Sigmoid colon (tissue), 7 donors: ENCODE data around the gene DEF6. TPM values are rescaled to one million over a fixed set of nuclear protein-coding genes. Genes with fewer than 3 reads are reported as not detected.

Experiments
- DNase-seq: peaks from one replicate; pipeline ENCODE4 v3.0.0-alpha.2; 2019
- H3K27ac ChIP-seq, 4 donors: fragments of 200-600 bp; sonication (generic); one replicate each; pipeline ENCODE4 v1.5.1; 2016 to 2019; ENCODE audit warnings: mild to moderate bottlenecking in 1 of 4
- H3K27me3 ChIP-seq, 3 donors: fragments of 200-600 bp; sonication (generic); one replicate each; pipeline ENCODE4 v1.5.1; 2019; ENCODE audit warnings: mild to moderate bottlenecking in 1 of 3
- H3K36me3 ChIP-seq, 4 donors: fragments of 200-600 bp; sonication (generic); one replicate each; pipeline ENCODE4 v1.5.1; 2016 to 2019
- H3K4me1 ChIP-seq, 4 donors: fragments of 200-600 bp; sonication (generic); one replicate each; pipeline ENCODE4 v1.5.1; 2017 to 2019
- H3K4me3 ChIP-seq, 4 donors: fragments of 200-600 bp; sonication (generic); one replicate each; pipeline ENCODE4 v1.5.1; 2017 to 2019; ENCODE audit warnings: mild to moderate bottlenecking in 2 of 4, moderate library complexity in 1 of 4
- H3K9me3 ChIP-seq, 4 donors: fragments of 200-600 bp in 3 of 4; sonication (generic) in 3 of 4; one replicate each; pipeline versions ENCODE4 v1.5.1 to v1.6.1; 2013 to 2019
- EP300 ChIP-seq, 4 donors: sonication (generic); formaldehyde crosslinking; IDR thresholded peaks; one replicate each; pipeline ENCODE4 v1.6.1; 2017; ENCODE audit warnings: antibody characterized with exemption in 4 of 4
- POLR2A ChIP-seq, 2 donors: fragments of 450-650 bp; IDR thresholded peaks; one replicate each; pipeline ENCODE4 v1.6.1; 2016; ENCODE audit warnings: antibody characterized with exemption in 2 of 2, mild to moderate bottlenecking in 2 of 2, moderate library complexity in 2 of 2
- POLR2AphosphoS5 ChIP-seq, 4 donors: sonication (generic); formaldehyde crosslinking; IDR thresholded peaks; one replicate each; pipeline ENCODE4 v1.6.1; 2017; ENCODE audit warnings: antibody characterized with exemption in 4 of 4
- WGBS, 2 donors: extraction: QIAGEN DNeasy Blood & Tissue Kit; methylation state at CpG; one replicate each; pipeline ENCODE4 v1.1.7; 2013; 5-methylcytosine and 5-hydroxymethylcytosine counted together
- intact Hi-C: fragments of 100-400 bp; cut with DNase I; formaldehyde crosslinking; loops from one replicate; pipeline ENCODE4 v1.15.1; 2023
- polyA plus RNA-seq, 3 donors: library from polyadenylated mRNA; stranded (reverse); fragments of 200-250 nt; gene quantifications; one replicate each; pipeline ENCODE4 v1.2.3, GENCODE V29; 2013
- total RNA-seq, 4 donors: library from RNA; depleted of rRNA; stranded (reverse); fragments of >200 nt; gene quantifications; one replicate each; pipeline ENCODE4 v1.1.0, GENCODE V29; 2016
- TF ChIP-seq, protein P1 (sequence below), 4 experiments: fragments of 450-650 bp in 3 of 4; fragments of 200-600 bp in 1 of 4; IDR thresholded peaks; one replicate each; pipeline ENCODE4 v1.5.1; 2016 to 2019; ENCODE audit warnings: antibody characterized with exemption in 4 of 4, mild to moderate bottlenecking in 3 of 4, moderate library complexity in 2 of 4
- donor health status: healthy with polysubstance abuse.
- donor health status: Bipolar disorder and iron deficiency.
- donor health status: healthy.

Gene DEF6
- total and polyA plus RNA-seq, 7 donors: 1.4 to 30.1 (median 4.2) TPM

DNA sequence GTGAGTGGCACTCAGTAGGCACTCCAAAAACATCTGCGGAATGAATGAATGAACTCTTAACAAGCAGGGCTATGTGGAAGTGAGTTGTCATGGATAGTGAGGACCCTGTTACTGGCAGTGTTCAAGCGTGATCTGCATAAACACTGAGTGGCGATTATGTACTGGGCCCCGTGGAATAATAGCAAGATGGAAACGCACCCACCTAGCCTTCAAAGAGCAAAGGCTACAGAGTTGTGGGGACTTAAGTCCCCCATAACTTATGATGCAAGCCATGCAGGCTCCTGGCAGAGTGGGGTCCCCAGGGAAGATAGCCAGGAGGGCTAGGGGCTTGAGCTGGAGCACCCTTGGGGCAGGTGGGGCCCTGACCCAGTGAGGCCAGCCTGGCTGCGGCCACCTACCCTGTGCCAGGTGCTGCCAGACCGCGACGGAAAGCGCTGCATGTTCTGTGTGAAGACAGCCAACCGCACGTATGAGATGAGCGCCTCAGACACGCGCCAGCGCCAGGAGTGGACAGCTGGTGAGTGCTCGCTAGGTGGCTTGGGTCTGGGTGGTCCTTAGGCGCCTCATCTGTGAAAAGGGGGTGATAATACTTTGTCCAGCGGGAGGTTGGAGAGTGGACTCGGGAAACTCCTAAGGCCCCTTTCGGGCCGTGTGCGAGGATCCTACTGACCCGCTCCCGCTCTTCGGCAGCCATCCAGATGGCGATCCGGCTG is 20.0 kb downstream of the DEF6 start:
- peak overlapping the region; percentile 16 to 56 (median 48) for H3K4me3 ChIP-seq
- H3K4me1 ChIP-seq: peaks cover 0 to 14% (median 9%) of the 10 kb centered on the region in 4 donors
- 26 to 63% methylated on average over 28 of the region's 28 CpGs for WGBS, 2 donors
- no peaks in the 10 kb centered on the region for H3K27me3 ChIP-seq
- H3K27ac ChIP-seq: peak overlapping the region; percentile 63 to 72 (median 68)
- TF ChIP-seq, protein P1, sequence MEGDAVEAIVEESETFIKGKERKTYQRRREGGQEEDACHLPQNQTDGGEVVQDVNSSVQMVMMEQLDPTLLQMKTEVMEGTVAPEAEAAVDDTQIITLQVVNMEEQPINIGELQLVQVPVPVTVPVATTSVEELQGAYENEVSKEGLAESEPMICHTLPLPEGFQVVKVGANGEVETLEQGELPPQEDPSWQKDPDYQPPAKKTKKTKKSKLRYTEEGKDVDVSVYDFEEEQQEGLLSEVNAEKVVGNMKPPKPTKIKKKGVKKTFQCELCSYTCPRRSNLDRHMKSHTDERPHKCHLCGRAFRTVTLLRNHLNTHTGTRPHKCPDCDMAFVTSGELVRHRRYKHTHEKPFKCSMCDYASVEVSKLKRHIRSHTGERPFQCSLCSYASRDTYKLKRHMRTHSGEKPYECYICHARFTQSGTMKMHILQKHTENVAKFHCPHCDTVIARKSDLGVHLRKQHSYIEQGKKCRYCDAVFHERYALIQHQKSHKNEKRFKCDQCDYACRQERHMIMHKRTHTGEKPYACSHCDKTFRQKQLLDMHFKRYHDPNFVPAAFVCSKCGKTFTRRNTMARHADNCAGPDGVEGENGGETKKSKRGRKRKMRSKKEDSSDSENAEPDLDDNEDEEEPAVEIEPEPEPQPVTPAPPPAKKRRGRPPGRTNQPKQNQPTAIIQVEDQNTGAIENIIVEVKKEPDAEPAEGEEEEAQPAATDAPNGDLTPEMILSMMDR (IDR thresholded peaks at IDR 0.05): no peak
- TF ChIP-seq POLR2AphosphoS5 (IDR thresholded peaks at IDR 0.05) (no peak), POLR2A (IDR thresholded peaks at IDR 0.05) (no peak), EP300 (IDR thresholded peaks at IDR 0.05) (no peak)
- H3K9me3 ChIP-seq: no peaks in the 10 kb centered on the region
- H3K36me3 ChIP-seq: no peaks in the 10 kb centered on the region
- intact Hi-C loops: no loop called here
- no peak for DNase-seq

DNA sequence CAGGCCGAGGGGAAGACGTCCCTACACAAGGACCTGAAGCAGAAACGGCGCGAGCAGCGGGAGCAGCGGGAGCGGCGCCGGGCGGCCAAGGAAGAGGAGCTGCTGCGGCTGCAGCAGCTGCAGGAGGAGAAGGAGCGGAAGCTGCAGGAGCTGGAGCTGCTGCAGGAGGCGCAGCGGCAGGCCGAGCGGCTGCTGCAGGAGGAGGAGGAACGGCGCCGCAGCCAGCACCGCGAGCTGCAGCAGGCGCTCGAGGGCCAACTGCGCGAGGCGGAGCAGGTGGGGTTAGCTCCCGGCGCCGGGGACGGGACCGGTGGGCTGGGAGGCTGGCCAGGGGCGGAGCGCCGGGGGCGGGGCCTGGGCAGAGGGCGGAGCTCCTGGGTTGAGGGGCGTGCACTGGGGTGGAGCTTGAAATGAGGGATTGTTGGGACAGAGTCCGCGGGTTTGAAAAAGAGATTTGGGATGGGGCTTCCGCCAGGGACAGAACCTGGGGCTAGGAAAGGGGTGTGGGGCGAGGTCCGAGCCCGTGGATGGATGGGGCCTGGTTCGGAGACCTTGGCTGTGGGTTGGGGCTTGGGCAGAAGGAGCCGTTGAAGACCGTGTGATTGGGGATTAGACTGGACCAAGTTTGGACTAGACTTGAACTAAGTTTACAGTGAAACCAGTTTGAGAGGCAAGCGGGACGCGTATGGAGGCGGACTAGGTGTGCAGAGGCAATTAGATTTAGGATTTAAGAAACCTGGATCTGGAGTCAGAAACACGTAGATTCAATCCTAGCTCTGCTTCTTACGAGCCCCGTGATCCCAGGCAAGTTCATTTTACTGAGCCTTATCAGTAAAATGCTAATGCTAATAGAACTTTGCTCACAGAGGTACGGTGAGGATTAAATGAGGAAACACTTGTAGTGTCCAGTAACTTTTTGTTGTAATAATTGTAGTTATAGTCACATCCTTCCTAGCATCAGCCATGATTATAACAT is 20.9 kb downstream of the DEF6 start:
- H3K4me3 ChIP-seq: peak overlapping the region; percentile 16 to 56 (median 48)
- no peaks in the 10 kb centered on the region for H3K9me3 ChIP-seq
- TF ChIP-seq POLR2AphosphoS5 (IDR thresholded peaks at IDR 0.05): peak in 1 of 4 donors; percentile 55
- TF ChIP-seq POLR2A (IDR thresholded peaks at IDR 0.05): no peak
- TF ChIP-seq, protein P1 (IDR thresholded peaks at IDR 0.05): no peak
- TF ChIP-seq EP300 (IDR thresholded peaks at IDR 0.05): no peak
- intact Hi-C loops: no loop called here
- H3K4me1 ChIP-seq: peaks cover 0 to 14% (median 9%) of the 10 kb centered on the region in 4 donors
- peak overlapping the region; percentile 63 to 72 (median 68) for H3K27ac ChIP-seq
- WGBS, 2 donors: 12 to 56% methylated on average over 55 of the region's 55 CpGs
- H3K36me3 ChIP-seq: no peaks in the 10 kb centered on the region
- H3K27me3 ChIP-seq: no peaks in the 10 kb centered on the region
- peak; percentile 90 for DNase-seq

DNA sequence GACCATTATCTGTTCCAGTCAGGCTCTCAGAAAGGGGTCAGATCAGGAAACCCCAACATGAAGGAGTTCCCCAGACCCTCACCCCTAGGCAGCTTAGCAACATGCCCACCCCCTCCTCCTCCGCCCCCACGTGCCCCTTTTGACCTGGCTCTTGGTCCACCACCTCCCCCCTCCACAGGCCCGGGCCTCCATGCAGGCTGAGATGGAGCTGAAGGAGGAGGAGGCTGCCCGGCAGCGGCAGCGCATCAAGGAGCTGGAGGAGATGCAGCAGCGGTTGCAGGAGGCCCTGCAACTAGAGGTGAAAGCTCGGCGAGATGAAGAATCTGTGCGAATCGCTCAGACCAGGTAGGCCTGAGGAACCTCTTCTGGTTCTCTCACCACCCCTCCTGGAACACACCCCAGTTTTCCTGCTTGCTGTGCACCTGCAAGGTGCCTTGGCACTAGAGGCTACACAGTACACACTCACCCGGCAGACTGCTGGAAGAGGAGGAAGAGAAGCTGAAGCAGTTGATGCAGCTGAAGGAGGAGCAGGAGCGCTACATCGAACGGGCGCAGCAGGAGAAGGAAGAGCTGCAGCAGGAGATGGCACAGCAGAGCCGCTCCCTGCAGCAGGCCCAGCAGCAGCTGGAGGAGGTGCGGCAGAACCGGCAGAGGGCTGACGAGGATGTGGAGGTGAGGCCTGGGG is 21.9 kb downstream of the DEF6 start:
- TF ChIP-seq POLR2AphosphoS5 (IDR thresholded peaks at IDR 0.05) (no peak), EP300 (IDR thresholded peaks at IDR 0.05) (no peak), POLR2A (IDR thresholded peaks at IDR 0.05) (no peak)
- TF ChIP-seq, protein P1 (IDR thresholded peaks at IDR 0.05): no peak
- Histone ChIP-seq H3K27ac (no peak overlapping the region), H3K4me3 (no peak overlapping the region), H3K9me3 (no peaks in the 10 kb centered on the region), H3K27me3 (no peaks in the 10 kb centered on the region), H3K36me3 (no peaks in the 10 kb centered on the region), H3K4me1 (peaks cover 0 to 14% (median 9%) of the 10 kb centered on the region in 4 donors)
- 92 to 93% methylated on average over 20 of the region's 20 CpGs for WGBS, 2 donors
- DNase-seq: no peak
- intact Hi-C loops: no loop called here

DNA sequence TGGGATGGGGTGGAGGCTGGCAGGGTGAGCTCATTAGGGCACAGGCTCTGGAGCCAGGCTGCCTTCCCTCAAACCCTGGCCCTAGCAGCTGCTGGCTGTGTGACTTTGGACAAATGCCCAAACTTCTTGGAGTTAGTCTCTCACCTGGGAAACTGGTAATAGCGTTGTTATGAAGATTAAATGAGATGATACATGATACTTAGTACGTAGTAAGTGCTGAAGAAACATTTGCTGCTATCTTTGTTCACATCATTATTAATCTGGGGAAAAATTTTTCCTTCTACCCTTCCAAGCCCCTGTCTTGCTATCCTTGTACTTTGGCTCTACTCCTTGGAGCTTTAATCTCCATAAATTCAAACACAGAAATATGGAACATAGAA is 22.4 kb downstream of the DEF6 start:
- 93 to 95% methylated on average over 2 of the region's 2 CpGs for WGBS, 2 donors
- H3K27ac ChIP-seq: no peak overlapping the region
- no peak overlapping the region for H3K4me3 ChIP-seq
- intact Hi-C loops: no loop called here
- H3K27me3 ChIP-seq: no peaks in the 10 kb centered on the region
- H3K9me3 ChIP-seq: no peaks in the 10 kb centered on the region
- H3K4me1 ChIP-seq: peaks cover 0 to 14% (median 9%) of the 10 kb centered on the region in 4 donors
- H3K36me3 ChIP-seq: no peaks in the 10 kb centered on the region
- no peak for DNase-seq
- TF ChIP-seq, protein P1 (IDR thresholded peaks at IDR 0.05): no peak
- no peak for TF ChIP-seq POLR2AphosphoS5 (IDR thresholded peaks at IDR 0.05)
- no peak for TF ChIP-seq EP300 (IDR thresholded peaks at IDR 0.05)
- TF ChIP-seq POLR2A (IDR thresholded peaks at IDR 0.05): no peak
